HG03045 (cell line): ENCODE results near the gene DLK1.

ENCODE experiments used
- ATAC-seq: cut with Tn5 transposase; IDR thresholded peaks from one replicate; pipeline ENCODE4 v1.9.1; 2021; ENCODE audit warnings: mild to moderate bottlenecking, moderate library complexity; ENCODE audit not compliant: unreplicated experiment

DLK1 gene

GRCh38 chr14:100726550-100727085 is at the start of gene DLK1:
Gene DLK1, plus strand, starts transcription at chr14:100726892. Its CDS starts 177 bp downstream, at chr14:100727069.
- ATAC-seq: no peak

- no peak for ATAC-seq
These were observed 49.5 kb upstream of the DLK1 start for GRCh38 chr14:100677152-100677551.

- ATAC-seq: no peak
These were observed 48.9 kb upstream of the DLK1 start for GRCh38 chr14:100677554-100678468.

GRCh38 chr14:100678469-100678828 is 48.2 kb upstream of the DLK1 start:
- ATAC-seq: no peak

GRCh38 chr14:100679153-100679552 is 47.5 kb upstream of the DLK1 start:
- ATAC-seq: no peak

- ATAC-seq: no peak
These were observed 46.8 kb upstream of the DLK1 start for GRCh38 chr14:100679707-100680438.

- no peak for ATAC-seq
These were observed 46.1 kb upstream of the DLK1 start for GRCh38 chr14:100680439-100681051.

GRCh38 chr14:100681111-100681510 is 45.6 kb upstream of the DLK1 start:
- no peak for ATAC-seq

GRCh38 chr14:100682749-100683148 is 43.9 kb upstream of the DLK1 start:
- no peak for ATAC-seq

- ATAC-seq: no peak
These were observed 43.1 kb upstream of the DLK1 start for GRCh38 chr14:100683578-100683977.

- ATAC-seq: no peak
These were observed 42.5 kb upstream of the DLK1 start for GRCh38 chr14:100684154-100684553.

- ATAC-seq: no peak
These were observed 41.7 kb upstream of the DLK1 start for GRCh38 chr14:100684961-100685360.

- ATAC-seq: no peak
These were observed 39.8 kb upstream of the DLK1 start for GRCh38 chr14:100686858-100687257.

- no peak for ATAC-seq
These were observed 39.3 kb upstream of the DLK1 start for GRCh38 chr14:100687386-100687785.

GRCh38 chr14:100688051-100688450 is 38.6 kb upstream of the DLK1 start:
- no peak for ATAC-seq

- ATAC-seq: no peak
These were observed 37.9 kb upstream of the DLK1 start for GRCh38 chr14:100688598-100689461.

- ATAC-seq: no peak
These were observed 36.0 kb upstream of the DLK1 start for GRCh38 chr14:100690672-100691071.

GRCh38 chr14:100691395-100692056 is 35.2 kb upstream of the DLK1 start:
- no peak for ATAC-seq

- no peak for ATAC-seq
These were observed 34.4 kb upstream of the DLK1 start for GRCh38 chr14:100692256-100692655.
